HUES6 (cell line): ENCODE data around the gene ERP27.
A peak's percentile ranks its signal among the peaks of the same experiment; 100 is the strongest.

Experiments
- H3K27ac ChIP-seq: 2 replicates; pipeline ENCODE4 v1.7.0; 2013; ENCODE audit warnings: low read depth, mild to moderate bottlenecking, low read length, inconsistent platforms
- H3K27me3 ChIP-seq: 2 replicates; pipeline ENCODE4 v1.6.1; 2013; ENCODE audit warnings: low read length; ENCODE audit not compliant: control insufficient read depth, insufficient read depth
- H3K36me3 ChIP-seq: 2 replicates; pipeline ENCODE4 v1.6.1; 2013; ENCODE audit warnings: low read length; ENCODE audit not compliant: control insufficient read depth, insufficient read depth
- H3K4me1 ChIP-seq: 2 replicates; pipeline ENCODE4 v1.6.1; 2013; ENCODE audit warnings: low read length; ENCODE audit not compliant: control insufficient read depth, insufficient read depth
- H3K4me3 ChIP-seq: 2 replicates; pipeline ENCODE4 v1.5.1; 2013; ENCODE audit warnings: low read depth, low read length
- H3K9ac ChIP-seq: one replicate; pipeline ENCODE4 v1.6.1; 2013; ENCODE audit warnings: mild to moderate bottlenecking, low read length
- H3K9me3 ChIP-seq: 2 replicates; pipeline ENCODE4 v1.6.1; 2013; ENCODE audit warnings: low read depth, low read length; ENCODE audit not compliant: control insufficient read depth, insufficient read depth

Gene ERP27

GRCh38 chr12:14951851-14952250 lies 13.5 kb upstream of the ERP27 start:
- no peak overlapping the region for H3K4me3 ChIP-seq
- no peak overlapping the region for H3K9ac ChIP-seq
- peaks cover 15% of the 10 kb centered on the region for H3K4me1 ChIP-seq

GRCh38 chr12:14950982-14951746 lies 12.8 kb upstream of the ERP27 start:
- Histone ChIP-seq H3K27ac (no peak overlapping the region), H3K9ac (no peak overlapping the region)

More at GRCh38 chr12:14951851-14952250, 13.5 kb upstream of the ERP27 start:
- no peaks in the 10 kb centered on the region for H3K36me3 ChIP-seq
- no peak overlapping the region for H3K27ac ChIP-seq
- no peaks in the 10 kb centered on the region for H3K27me3 ChIP-seq
- H3K9me3 ChIP-seq, result no peaks in the 10 kb centered on the region

GRCh38 chr12:14950421-14950820 lies 12.1 kb upstream of the ERP27 start:
- Histone ChIP-seq H3K9ac (no peak overlapping the region), H3K4me3 (no peak overlapping the region), H3K4me1 (peaks cover 12% of the 10 kb centered on the region), H3K9me3 (no peaks in the 10 kb centered on the region), H3K27ac (no peak overlapping the region), H3K36me3 (no peaks in the 10 kb centered on the region), H3K27me3 (no peaks in the 10 kb centered on the region)

More at GRCh38 chr12:14950982-14951746, 12.8 kb upstream of the ERP27 start:
- Histone ChIP-seq H3K27me3 (no peaks in the 10 kb centered on the region), H3K4me1 (peaks cover 13% of the 10 kb centered on the region), H3K4me3 (no peak overlapping the region), H3K36me3 (no peaks in the 10 kb centered on the region), H3K9me3 (no peaks in the 10 kb centered on the region)

DNA sequence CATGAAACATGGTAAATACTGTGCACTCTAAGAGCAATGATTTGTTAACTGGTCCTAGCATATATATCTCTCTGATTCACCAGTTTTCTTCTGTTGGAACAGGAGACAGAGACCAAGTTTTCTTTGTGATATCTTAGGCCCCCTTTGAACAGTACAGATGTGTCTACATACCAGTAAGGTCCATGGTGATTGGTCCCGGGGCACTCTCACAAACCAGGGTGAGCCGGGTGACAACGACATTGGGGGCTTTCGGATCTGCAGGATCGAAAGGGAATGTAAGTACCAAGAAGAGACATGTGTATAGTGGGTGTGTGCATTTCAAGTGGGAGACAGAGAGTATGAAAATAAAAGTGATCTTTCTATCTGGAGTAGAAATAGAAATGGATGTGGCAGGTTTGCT lies 11.3 kb upstream of the ERP27 start:
- H3K36me3 ChIP-seq, result no peaks in the 10 kb centered on the region
- H3K9ac ChIP-seq, result no peak overlapping the region
- peaks cover 12% of the 10 kb centered on the region for H3K4me1 ChIP-seq
- no peaks in the 10 kb centered on the region for H3K9me3 ChIP-seq
- H3K4me3 ChIP-seq, result no peak overlapping the region
- no peaks in the 10 kb centered on the region for H3K27me3 ChIP-seq
- H3K27ac ChIP-seq, result no peak overlapping the region; the same call in 1 of the 2 replicates

- H3K27ac ChIP-seq, result peak overlapping the region; percentile 86; the same call in 1 of the 2 replicates
- no peaks in the 10 kb centered on the region for H3K27me3 ChIP-seq
- no peaks in the 10 kb centered on the region for H3K36me3 ChIP-seq
- H3K9me3 ChIP-seq, result no peaks in the 10 kb centered on the region
- H3K9ac ChIP-seq, result peak overlapping the region; percentile 79
- peaks cover 12% of the 10 kb centered on the region for H3K4me1 ChIP-seq
- H3K4me3 ChIP-seq, result no peak overlapping the region
Observed at GRCh38 chr12:14948672-14949071, 10.3 kb upstream of the ERP27 start.

DNA sequence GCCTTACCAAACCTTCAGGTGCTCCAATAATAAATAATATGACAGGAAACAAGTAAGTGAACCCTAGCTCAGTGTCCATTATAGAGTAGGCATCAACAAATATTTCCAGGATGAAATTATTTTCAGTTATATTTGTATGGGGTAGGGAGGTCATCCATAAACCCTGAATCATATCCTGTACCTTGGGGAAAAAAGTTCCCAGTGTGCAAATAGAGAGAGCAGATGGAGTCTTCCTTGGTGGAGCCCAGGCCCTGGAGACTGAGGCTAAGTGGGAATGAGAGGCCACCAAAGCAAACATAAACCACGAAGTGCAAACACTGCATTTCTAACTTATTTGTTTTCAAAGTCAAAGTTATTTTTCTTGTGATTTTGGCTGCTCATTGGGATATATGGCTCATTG lies 8.5 kb upstream of the ERP27 start:
- Histone ChIP-seq H3K4me1 (peaks cover 12% of the 10 kb centered on the region), H3K9me3 (no peaks in the 10 kb centered on the region), H3K9ac (no peak overlapping the region), H3K4me3 (no peak overlapping the region), H3K27ac (no peak overlapping the region), H3K27me3 (no peaks in the 10 kb centered on the region), H3K36me3 (no peaks in the 10 kb centered on the region)

DNA sequence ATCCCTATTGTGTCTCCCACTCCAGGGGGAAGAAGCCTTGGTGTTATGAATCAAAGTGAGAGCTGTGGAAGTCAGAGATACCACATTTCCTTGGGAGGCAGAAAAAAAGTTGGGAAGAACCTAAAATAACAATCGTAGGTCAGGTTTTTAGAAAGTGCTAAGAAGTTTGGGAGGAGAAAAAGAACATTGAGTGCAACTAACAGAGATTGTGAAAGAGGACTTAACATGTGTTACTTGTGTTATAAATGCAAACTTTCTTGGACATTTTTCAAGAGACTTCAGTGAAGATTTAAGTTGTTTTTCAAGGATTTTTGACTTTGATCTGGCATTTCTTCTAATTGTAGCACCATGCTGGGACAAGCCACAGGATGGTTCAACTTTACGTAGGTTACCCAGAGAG lies 7.8 kb upstream of the ERP27 start:
- Histone ChIP-seq H3K9me3 (no peaks in the 10 kb centered on the region), H3K4me1 (peaks cover 12% of the 10 kb centered on the region), H3K27ac (no peak overlapping the region), H3K4me3 (no peak overlapping the region), H3K9ac (no peak overlapping the region), H3K36me3 (no peaks in the 10 kb centered on the region), H3K27me3 (no peaks in the 10 kb centered on the region)

- Histone ChIP-seq H3K36me3 (no peaks in the 10 kb centered on the region), H3K9me3 (no peaks in the 10 kb centered on the region), H3K4me3 (no peak overlapping the region), H3K27ac (no peak overlapping the region), H3K9ac (no peak overlapping the region), H3K27me3 (no peaks in the 10 kb centered on the region), H3K4me1 (no peaks in the 10 kb centered on the region)
Observed at GRCh38 chr12:14942196-14942931, 4.0 kb upstream of the ERP27 start.

DNA sequence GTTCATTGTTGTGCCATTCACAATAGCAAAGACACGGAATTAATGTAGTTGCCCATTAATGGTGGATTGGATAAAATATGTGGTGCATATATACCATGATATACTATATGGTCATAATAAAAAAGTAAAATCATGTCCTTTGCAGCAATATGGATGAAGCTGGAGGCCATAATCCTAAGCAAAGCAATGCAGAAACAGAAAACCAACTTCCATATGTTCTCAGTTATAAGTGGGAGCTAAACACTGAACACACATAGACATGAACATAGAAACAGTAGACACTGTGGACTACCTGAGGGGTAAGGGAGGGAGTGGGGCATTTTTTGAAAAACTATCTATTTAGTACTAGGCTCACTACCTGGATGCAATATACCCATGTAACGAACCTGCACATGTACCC lies 3.0 kb upstream of the ERP27 start:
- no peak overlapping the region for H3K4me3 ChIP-seq
- no peaks in the 10 kb centered on the region for H3K27me3 ChIP-seq
- peaks cover 1% of the 10 kb centered on the region; the same call in 1 of the 2 replicates for H3K4me1 ChIP-seq
- H3K9ac ChIP-seq, result no peak overlapping the region
- no peaks in the 10 kb centered on the region for H3K9me3 ChIP-seq
- H3K27ac ChIP-seq, result no peak overlapping the region
- H3K36me3 ChIP-seq, result no peaks in the 10 kb centered on the region

GRCh38 chr12:14937689-14938088 lies 648 bp downstream of the ERP27 start:
- no peak overlapping the region for H3K9ac ChIP-seq
- H3K27ac ChIP-seq, result no peak overlapping the region
- H3K36me3 ChIP-seq, result no peaks in the 10 kb centered on the region
- H3K4me1 ChIP-seq, result peaks cover 3% of the 10 kb centered on the region; the same call in 1 of the 2 replicates
- H3K27me3 ChIP-seq, result no peaks in the 10 kb centered on the region
- H3K4me3 ChIP-seq, result no peak overlapping the region
- H3K9me3 ChIP-seq, result no peaks in the 10 kb centered on the region

- H3K36me3 ChIP-seq, result no peaks in the 10 kb centered on the region
- H3K4me3 ChIP-seq, result no peak overlapping the region
- H3K9me3 ChIP-seq, result no peaks in the 10 kb centered on the region
- H3K27ac ChIP-seq, result no peak overlapping the region
- peaks cover 3% of the 10 kb centered on the region; the same call in 1 of the 2 replicates for H3K4me1 ChIP-seq
- H3K27me3 ChIP-seq, result no peaks in the 10 kb centered on the region
- H3K9ac ChIP-seq, result no peak overlapping the region
Observed at GRCh38 chr12:14937014-14937413, 1.3 kb downstream of the ERP27 start.
